GM18861 (cell line): ENCODE measurements around the gene FOXE3.

ENCODE experiments used
- ATAC-seq: cut with Tn5 transposase; IDR thresholded peaks from one replicate; pipeline ENCODE4 v1.9.1; 2021; ENCODE audit not compliant: unreplicated experiment

Gene FOXE3

DNA sequence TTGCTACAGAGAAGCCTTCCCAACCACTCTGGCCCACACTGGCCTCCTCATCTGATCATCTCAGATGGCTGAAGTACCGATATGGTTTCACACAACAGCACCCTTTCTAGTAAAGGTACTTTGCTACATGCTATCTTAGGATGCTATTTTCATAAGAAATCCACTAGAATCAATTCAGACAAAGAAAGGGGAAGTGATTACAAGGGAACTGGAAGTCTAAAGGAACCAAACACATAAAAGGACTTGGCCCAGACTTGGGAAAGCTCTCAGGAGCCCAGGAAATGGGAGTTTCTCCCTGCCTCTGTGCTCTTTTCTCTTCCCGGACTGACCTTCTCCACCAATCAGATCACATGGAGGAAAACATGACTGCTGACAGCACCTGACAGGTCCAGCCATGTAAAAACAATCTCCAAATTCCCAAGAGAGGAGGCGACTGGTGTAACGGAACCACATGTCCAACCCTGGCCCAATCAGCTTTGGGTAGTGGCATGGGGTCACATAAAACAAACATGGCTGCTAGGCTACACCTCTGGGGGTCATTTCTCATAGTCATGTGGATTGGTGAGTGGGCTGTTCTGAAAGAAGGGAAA is 12.7 kb upstream of the FOXE3 start:
- ATAC-seq = no peak

GRCh38 chr1:47405697-47406096 is 10.4 kb upstream of the FOXE3 start:
- no peak for ATAC-seq

DNA sequence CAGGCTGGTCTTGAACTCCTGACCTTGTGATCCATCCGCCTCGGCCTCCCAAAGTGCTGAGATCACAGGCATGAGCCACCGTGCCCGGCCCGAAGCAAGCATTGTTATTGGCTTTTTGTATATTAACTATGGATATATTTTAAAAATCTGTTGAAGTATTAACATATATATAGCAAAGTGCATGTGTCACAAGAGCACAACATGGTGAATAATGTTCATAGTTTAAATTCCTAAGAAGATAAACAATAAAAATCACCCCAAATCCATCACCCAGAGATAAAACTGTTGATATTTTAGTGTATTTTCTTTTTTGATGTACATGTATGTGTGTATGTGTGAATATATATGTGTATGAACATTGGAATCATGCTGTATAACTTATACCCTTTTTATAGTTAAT is 9.1 kb upstream of the FOXE3 start:
- no peak for ATAC-seq

GRCh38 chr1:47407481-47407880 is 8.6 kb upstream of the FOXE3 start:
- ATAC-seq = no peak

DNA sequence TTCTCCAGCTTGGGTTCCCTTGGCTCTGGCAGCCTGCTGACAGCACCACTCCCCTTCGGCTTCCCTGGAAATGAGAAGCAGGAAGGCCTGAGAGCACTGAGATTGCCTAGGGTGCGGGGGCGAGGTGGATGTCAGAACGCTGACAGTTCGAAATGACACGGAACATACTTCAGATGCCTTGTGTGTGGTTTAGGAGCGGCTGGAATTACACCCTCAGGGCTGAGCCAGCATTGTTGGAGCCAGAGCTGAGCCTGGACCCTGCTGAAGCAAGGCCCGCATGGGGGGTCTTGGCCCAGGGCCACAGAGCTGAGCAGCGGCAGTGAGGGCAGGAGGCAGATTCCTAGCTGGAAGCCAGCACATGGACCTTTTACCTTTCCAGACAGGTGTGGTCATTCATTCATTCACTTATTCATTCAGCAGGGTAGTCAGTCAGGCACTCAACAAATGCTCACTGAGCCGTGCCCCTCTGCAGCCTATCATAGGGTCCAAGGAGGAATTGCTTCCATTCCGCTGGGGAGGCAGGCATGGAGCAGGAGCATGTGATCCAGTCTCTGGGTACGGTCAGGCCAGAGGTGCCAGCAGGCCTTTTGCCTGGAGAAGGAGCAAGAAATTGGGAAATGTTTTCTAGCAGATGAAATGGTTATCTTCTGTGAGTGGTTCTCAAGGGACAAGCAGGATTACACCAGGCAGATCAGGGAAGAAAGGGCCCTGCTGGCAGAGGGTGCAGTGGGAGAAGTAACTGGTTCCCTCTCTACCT is 6.6 kb upstream of the FOXE3 start:
- ATAC-seq = no peak

DNA sequence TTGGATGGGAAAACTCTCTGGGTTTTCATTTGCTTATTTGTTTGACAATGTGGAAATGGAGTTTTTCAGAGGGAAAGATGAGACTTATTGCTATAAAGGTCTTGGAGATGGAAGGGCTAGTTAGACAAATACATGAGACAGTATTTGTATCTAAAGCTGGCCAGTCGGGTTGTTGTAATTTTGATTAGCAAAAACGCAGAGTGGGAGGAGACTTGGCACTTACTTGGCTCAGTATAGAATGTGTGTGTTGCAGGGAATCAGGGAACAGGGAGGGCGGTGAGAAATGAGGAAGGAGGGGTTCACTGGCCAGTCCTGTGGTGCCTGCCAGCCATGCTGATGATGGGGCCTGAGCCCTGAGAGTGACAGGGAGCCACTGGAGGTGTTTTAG is 6.0 kb upstream of the FOXE3 start:
- no peak for ATAC-seq

DNA sequence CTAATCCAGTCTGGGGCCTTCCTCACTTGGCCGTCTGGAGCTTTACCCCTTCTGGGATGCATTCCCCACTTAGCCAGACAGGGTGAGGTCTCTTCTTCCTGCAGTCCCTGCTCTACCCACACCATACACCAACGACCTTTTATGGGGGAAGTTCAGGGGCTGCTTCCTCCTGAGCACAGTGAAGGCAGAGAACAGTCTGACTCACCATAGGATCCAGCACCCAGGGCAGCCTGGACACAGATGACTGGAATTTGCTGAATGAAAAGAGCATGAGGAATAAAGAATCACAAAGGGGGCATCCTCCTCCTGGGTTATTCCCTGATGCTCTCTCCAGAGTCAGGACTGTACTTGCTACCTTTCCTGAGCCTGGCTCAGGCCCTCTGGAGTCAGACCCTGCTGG is 4.6 kb upstream of the FOXE3 start:
- ATAC-seq = no peak

GRCh38 chr1:47412437-47412836 is 3.6 kb upstream of the FOXE3 start:
- no peak for ATAC-seq

DNA sequence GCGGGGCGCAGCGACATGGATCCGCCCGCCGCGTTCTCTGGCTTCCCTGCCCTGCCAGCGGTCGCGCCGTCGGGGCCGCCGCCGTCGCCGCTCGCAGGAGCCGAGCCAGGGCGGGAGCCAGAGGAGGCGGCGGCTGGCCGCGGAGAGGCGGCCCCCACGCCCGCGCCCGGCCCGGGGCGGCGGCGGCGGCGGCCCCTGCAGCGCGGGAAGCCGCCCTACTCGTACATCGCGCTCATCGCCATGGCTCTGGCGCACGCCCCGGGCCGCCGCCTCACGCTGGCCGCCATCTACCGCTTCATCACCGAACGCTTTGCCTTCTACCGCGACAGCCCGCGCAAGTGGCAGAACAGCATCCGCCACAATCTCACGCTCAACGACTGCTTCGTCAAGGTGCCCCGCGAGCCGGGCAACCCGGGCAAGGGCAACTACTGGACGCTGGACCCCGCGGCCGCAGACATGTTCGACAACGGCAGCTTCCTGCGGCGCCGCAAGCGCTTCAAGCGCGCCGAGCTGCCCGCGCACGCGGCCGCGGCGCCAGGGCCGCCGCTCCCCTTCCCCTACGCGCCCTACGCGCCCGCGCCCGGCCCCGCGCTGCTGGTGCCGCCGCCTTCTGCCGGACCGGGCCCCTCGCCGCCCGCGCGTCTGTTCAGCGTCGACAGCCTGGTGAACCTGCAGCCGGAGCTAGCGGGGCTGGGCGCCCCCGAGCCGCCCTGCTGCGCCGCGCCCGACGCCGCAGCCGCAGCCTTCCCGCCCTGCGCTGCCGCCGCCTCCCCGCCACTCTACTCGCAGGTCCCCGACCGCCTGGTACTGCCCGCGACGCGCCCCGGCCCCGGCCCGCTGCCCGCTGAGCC is 459 bp downstream of the FOXE3 start:
- no peak for ATAC-seq

DNA sequence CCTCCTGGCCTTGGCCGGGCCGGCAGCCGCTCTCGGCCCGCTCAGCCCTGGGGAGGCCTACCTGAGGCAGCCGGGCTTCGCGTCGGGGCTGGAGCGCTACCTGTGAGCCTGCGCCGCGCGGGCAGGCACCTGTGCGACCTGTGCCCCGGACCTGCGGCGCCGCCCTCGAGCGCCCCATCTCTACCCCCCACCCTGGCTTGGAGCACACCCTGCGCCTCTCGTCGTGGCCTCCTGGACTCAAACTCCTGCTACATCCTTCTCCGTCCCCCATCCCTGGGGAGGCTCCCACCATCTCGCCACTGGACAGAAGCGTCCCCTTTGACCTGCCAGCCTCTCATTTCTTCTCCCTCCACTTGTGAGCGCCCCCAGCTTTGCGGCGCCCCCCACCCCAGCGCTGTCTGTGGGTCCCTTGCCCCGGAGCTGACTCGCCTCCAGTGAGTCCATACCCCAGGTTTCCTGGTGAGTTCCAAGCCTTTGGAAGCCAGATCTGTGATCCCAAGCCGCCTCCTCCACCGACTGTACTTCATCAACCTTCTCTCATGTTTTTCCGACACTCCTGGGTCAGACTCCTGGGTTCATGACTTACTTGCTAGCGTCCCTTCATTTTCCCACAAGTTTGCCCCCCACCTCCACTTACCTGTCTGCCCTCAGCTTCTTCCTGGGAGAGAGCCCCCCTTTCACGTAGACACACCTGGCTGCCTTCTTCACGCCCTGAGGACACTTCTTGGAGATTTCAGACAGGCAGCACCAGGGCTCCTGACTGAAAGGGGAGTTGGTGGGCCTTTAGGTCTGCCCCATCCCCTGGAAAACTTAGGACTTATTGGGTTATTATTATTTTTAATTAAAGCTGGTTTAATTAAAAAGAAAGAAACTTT is 1.3 kb downstream of the FOXE3 start:
- ATAC-seq = no peak

GRCh38 chr1:47418122-47418521 is 2.0 kb downstream of the FOXE3 start:
- no peak for ATAC-seq

GRCh38 chr1:47418681-47419325 is 2.7 kb downstream of the FOXE3 start:
- no peak for ATAC-seq

- ATAC-seq = no peak
Observed at GRCh38 chr1:47420547-47420946, 4.5 kb downstream of the FOXE3 start.

GRCh38 chr1:47423872-47424271 is 7.8 kb downstream of the FOXE3 start:
- ATAC-seq = no peak

DNA sequence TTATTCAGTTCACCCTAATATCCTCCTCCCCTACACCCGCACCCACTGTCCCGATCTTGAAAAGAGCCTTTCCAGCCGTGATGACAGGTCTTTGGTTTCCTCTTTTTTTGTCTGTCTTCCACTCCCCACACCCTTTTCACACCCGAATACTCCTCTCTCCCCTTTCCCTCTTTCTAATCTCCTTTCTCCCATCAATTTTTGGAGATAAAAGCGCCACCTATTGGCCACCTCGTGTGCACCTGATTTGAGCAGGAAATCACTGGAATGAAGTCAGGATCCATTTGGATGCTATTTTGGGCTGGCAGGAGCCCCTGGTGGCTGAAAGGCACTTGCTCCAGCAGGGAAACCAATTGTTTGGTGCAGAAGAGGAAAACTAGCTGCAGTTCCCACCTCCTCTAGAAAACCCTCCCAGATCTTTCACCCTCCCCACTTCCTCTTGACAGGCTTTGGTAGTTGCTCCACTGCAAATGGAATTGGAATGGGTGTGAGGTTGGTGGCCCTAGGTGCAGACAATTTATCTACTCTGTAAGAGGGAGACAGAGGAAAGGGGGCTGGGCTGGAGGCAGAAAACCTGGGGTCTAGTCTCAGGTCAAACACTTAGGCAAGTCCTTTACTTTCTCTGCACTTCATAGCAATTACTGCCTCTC is 8.4 kb downstream of the FOXE3 start:
- ATAC-seq = no peak

DNA sequence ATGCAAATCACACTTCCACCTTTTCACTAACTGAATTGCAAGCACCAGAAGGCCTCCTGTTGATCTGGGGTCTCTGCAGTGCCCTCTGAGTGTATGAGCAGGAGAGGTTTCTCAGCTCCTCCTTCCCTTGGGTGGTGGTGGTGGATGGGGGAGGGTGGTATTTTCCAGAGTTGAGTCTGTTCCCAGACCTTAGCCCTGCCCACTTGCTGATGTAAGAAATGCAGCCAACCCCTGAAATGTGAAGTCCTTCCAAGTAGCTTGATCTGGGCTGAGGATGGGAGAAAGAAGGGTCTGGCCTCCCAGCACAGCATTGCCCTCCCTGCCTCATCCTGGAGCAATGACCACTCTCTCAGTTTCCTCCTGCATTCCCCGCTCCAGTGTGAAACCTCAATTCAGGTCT is 15.4 kb downstream of the FOXE3 start:
- ATAC-seq = no peak

GRCh38 chr1:47432071-47433036 is 16.3 kb downstream of the FOXE3 start:
- no peak for ATAC-seq

DNA sequence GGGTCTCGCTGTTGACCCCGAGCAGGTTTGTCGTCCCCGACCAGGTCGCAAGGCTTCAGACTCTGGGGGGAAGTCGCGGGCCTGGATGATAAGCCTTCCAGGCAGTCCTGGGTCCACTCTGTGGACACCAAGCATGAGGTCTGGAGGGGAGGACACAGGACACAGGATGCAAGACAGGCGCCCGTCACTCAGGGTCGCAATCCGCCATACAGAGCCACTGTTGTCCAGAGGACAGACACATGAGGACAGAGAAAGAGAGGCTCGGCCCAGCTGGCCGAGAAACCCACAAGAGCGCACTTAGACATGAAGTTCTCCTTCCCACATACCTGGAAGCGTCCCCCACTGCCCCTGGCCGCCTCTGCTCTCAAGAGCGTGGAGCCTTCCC is 16.9 kb downstream of the FOXE3 start:
- no peak for ATAC-seq

DNA sequence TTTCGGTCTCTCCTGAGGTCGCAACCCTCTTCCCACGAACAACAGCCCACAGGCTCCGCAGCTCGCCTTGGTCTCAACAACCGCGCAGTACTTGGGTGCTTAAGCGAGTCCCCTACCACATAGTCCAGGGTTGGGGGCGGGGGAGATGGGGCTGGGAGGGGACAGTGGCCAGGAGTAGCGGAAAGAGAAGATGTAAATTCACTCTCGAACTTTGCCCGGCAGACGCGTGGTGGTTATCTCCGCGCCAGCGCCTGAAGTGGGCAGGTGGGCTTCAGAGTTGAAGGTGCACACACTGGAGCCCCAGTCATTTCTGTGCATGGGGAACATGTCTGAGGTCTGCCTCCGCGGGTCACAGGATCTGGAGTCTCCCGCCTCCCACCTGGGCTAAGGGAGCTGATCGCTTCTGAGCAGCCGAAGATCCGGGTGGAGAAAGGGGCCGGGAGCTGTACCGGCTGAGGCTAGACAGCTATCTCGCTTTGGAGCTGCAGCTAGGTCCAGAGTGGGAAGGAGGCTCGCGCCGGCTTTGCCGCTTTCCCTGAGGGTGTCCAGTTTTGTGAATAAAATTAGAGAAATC is 17.5 kb downstream of the FOXE3 start:
- no peak for ATAC-seq
